Occipital lobe (tissue), 2 donors: ENCODE results near the gene IFT122. TPM values are rescaled to one million over a fixed set of nuclear protein-coding genes. Genes with fewer than 3 reads are reported as not detected.
"Not testable (repeated sequence)": the region's sequence is repeated elsewhere in the genome, so short reads cannot be mapped to it uniquely, and the experiment has no call there.

Experiments
- DNase-seq: peaks from one replicate; lab custom pipeline; 2025; lab: John Stamatoyannopoulos, UW
- total RNA-seq: library from RNA; depleted of rRNA; stranded (reverse); fragments of >200 nt; gene quantifications from one replicate; pipeline ENCODE4 v1.2.3, GENCODE V29; 2014

IFT122 gene
- total RNA-seq, 1 donor from 2014 or later: 23.7 TPM

GRCh38 chr3:129469026-129469425 is 29.0 kb downstream of the IFT122 start:
- DNase-seq: no peak

- DNase-seq: no peak
These were observed 30.8 kb downstream of the IFT122 start for GRCh38 chr3:129470861-129471260.

- DNase-seq: no peak
These were observed 33.2 kb downstream of the IFT122 start for GRCh38 chr3:129473067-129473768.

- no peak for DNase-seq
These were observed 33.7 kb downstream of the IFT122 start for GRCh38 chr3:129473769-129474152.

GRCh38 chr3:129474984-129475804 is 35.2 kb downstream of the IFT122 start:
- peak; percentile 27 for DNase-seq

GRCh38 chr3:129475863-129476262 is 35.8 kb downstream of the IFT122 start:
- no peak for DNase-seq

GRCh38 chr3:129476586-129476985 is 36.6 kb downstream of the IFT122 start:
- no peak for DNase-seq

GRCh38 chr3:129481225-129481765 is 41.3 kb downstream of the IFT122 start:
- DNase-seq: peak; percentile 22

GRCh38 chr3:129481766-129482332 is 41.8 kb downstream of the IFT122 start:
- DNase-seq: peak; percentile 24

GRCh38 chr3:129482721-129483120 is 42.7 kb downstream of the IFT122 start:
- DNase-seq: no peak

- DNase-seq: no peak
These were observed 43.8 kb downstream of the IFT122 start for GRCh38 chr3:129483870-129484269.

- DNase-seq: not testable (repeated sequence)
These were observed 45.1 kb downstream of the IFT122 start for GRCh38 chr3:129485146-129485545.

- peak; percentile 35 for DNase-seq
These were observed 46.0 kb downstream of the IFT122 start for GRCh38 chr3:129485721-129486663.

- DNase-seq: no peak
These were observed 46.6 kb downstream of the IFT122 start for GRCh38 chr3:129486664-129487035.

GRCh38 chr3:129487183-129487867 is 47.3 kb downstream of the IFT122 start:
- DNase-seq: no peak

GRCh38 chr3:129487868-129488335 is 47.9 kb downstream of the IFT122 start:
- not testable (repeated sequence) for DNase-seq

GRCh38 chr3:129489258-129489657 is 49.2 kb downstream of the IFT122 start:
- DNase-seq: not testable (repeated sequence)

GRCh38 chr3:129490273-129490675 is 50.2 kb downstream of the IFT122 start:
- DNase-seq: peak; percentile 87

- DNase-seq: not testable (repeated sequence)
These were observed 51.1 kb downstream of the IFT122 start for GRCh38 chr3:129491077-129491476.

GRCh38 chr3:129491794-129492193 is 51.8 kb downstream of the IFT122 start:
- no peak for DNase-seq
